GM19238 (cell line): ENCODE measurements around the gene SPATA32.
"Not testable (repeated sequence)": the region's sequence is repeated elsewhere in the genome, so short reads cannot be mapped to it uniquely, and the experiment has no call there.

ENCODE experiments used
- DNase-seq: peaks from one replicate; pipeline ENCODE4 v3.0.0; 2011; ENCODE audit warnings: low spot score; ENCODE audit not compliant: insufficient read length

Gene SPATA32, protein sequence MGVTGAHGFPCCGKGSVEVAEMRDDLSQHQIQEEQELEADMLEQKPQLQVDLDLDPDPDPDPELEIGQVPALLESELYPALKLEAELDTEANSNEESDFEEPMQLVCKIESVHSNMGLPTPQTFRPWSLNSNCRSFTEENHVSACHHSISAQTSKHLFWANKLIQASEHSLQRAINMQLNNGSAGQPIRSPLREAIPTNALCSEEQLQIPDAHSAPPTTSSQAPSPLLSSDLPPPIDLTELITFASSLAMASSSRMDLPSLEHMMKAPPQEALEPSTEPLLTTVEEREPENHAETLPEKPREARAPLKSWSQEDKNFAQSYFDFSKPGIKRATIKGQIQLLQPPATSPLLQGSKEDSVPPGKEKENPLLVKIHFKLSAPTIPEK

DNA sequence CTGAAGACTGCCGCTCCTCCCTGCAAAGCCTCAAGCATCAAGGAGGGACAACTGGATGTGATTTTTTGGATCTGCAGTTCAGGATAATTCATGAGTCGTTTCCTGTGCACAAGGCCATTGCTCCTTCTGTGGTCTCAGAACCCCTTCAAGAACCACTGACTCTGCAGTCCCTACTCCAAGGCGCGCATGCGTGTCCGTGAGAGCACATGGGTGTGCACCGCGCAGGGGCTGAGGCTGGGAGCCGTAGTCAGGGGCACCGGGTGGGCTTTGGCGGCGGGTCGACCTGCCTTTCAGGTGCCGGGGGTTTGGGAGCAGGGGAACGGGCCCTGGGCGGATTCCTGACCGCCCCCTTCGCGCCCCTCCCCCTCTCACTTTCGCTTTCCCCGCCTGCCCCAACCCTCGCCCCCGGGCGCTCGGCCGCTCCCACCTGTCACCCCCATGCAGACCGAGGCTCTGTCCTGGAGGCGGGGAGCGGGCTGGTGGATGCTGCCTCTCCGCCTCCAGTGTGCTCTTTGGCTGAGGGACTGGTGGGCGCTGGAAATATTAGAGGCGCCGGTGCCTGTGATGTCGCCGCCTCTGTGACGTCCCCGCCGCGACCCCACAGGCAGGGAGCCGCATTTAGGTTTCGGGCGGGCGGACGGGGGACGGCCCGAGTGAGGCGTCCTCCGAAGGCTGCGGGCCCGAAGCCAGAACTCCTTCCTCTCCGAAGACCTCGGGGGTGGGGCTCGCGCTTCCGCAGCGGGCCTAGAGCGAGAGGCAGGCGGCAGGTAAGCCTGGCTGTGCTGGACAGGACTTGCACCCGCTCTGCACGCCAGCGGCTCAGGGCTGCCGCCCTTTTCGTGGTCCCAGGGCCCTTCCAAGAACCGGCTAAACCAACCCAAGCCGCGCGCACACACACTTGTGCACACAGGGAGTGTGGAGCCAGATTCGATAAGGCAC lies at the start of gene SPATA32:
SPATA32 (minus strand) TSS at position 518 of the 939 bp plus-strand sequence; CDS start at position 440, 78 bp downstream.
- DNase-seq: peak; percentile 80

DNA sequence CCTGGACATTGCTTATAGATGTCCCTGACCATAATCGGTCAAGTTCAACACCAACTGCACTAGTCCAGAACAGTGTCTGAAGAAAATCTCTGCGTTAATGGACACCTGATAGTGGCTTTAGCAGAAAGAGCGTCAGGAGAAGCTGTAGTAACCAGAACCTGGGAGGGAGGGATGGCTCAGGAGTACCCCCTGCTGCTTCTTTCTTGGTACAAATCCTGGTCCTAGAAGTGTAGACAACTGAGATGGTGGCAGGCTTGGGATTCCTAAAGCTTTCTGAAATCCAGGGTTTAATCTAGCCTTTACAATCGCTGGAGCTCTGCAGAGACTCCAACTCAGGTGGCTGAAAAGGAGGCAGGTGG lies 49.5 kb upstream of the SPATA32 start:
- no peak for DNase-seq

DNA sequence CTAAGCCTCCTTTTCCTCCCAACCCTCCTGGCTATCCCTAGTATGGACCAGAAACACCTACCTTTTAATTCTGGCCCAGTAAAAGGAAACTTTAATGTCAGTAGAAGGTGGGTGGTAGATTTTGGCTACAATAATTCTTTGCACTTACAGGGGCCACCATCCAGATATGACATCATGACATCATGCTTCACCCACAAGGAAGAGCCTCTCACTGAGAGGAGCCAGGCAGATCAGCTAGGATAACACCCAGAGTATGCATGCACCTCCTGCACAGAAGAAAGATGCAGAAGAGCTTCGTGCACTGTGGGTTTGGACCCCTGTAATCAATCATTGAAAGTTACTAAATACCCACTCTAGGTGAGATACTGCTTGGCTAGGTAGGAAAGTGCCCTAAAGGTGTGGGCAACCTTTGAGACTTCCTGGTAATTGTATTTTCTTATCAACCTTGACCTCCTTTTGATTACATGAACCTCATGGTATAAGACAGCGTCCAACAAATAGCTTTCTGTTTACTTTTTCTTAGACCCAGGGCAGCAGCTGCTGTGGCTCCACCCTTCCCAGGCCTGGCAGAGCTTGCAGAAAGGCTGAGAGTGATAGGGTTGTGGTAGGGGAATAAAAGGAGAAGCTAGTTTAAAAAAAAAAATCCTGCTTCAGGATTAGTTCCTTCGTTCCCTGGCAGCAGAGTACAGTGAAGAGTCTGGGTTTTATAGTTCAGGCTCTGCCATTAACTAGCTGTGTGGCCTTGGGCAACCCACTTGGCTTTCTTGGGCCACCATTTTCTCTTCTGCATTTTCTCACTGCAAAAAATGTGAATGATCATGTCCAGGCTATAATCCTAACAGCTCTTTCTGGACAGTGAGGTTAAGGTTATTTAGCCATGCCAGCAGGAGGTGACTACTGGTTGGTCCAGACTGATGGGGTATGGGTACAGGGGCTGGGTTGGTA lies 48.8 kb upstream of the SPATA32 start:
- no peak for DNase-seq

DNA sequence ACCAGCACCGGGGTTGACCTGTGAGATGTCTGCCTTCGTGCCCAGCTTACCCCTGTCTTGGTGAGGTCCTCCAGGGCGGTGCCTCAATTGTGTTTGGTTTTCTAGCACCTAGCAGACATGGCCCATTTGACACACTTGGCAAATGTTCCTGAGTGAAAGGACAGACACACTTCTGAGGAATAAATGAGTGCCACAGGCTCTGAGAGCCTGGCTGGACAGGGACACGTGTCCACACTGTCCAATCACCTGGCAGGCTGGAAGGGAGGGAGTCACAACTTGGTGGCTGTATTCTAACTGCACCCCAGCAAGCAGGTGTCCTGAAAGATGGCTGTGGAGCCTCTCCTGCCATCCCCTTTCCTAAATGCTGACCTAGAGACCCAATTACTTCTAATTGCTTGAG lies 47.5 kb upstream of the SPATA32 start:
- no peak for DNase-seq

DNA sequence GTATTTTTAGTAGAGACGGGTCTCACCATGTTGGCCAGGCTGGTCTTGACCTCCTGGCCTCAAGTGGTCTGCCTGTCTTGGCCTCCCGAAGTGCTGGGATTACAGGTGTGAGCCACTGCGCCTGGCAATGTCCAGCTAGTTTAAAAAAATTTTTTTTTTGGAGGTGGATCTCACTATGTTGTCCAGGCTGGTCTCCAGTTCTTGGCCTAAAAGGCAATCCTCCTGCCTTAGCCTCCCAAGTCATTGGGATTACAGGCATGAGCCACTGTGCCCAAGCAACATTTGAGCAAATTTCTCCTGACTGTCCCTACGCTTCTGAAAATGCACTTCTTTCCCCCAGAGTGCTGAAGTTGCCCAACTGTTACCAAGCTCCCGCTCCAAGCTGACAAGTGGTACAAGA lies 46.9 kb upstream of the SPATA32 start:
- DNase-seq: no peak

DNA sequence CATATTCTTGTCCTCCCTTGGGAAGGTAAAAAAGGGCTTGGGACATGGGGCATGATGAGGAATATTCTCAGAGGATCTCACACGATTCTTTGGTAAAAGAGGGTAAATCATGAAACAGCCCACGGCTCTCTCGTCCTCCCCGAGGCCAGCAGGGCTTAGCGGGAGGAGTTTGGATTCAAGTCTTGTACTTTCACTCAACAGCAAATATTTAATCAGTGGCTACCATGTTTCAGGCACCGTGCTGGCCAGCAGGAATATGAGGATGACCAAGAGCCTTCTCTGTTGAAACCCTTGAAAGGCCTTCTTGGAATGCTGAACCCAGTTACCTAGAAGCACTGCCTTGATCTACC lies 46.1 kb upstream of the SPATA32 start:
- no peak for DNase-seq

DNA sequence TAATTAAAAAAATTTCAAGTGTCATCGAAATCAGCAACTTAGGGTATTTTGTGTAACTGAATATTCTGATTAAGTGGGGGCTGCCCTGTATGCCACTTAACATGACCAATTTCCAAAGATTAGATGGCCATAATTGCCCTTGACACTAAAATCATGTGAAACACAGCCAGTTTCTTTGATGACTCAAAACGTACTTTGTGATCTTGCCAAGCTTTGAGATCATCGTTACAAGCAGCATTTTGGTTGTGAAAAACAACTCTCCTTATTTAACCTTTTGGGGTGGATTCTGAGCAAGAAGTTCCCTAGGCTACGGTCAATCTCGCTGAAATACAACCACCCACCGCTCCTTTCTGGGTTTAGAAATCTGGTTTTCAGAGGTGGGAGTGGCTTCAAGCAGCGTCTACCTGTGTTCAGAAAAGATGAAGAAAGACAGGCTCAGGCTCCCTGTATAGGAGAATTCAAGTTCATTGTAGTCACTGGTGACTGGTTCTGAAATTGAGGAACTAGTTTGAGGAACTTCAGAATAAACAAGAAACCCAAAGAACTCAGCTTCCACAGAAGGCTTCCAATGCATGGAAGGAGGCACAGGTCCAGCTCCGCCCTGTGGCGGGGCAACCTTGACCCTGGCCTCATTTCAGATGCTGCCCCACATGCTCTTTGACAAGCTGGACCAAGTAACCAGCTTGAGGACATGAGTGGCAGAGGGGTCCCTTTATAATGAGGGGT lies 45.6 kb upstream of the SPATA32 start:
- no peak for DNase-seq

DNA sequence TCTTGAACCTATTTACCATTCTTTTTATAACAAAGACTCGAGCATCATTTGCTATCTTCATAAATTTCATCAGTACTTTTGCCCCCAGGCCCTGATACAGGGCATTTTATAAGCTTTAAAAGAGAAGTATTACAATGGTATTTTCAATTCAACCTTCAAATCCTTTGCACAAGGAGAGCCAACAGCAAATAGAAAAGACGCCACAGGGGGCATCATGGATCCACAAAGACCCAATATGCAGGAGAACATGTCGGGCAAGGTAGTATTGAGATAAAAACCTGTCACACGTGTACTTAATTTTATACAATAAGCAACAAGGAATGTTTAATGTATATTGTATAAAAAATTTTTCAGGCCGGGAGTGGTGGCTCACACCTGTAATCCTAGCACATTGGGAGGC lies 44.7 kb upstream of the SPATA32 start:
- DNase-seq: no peak

DNA sequence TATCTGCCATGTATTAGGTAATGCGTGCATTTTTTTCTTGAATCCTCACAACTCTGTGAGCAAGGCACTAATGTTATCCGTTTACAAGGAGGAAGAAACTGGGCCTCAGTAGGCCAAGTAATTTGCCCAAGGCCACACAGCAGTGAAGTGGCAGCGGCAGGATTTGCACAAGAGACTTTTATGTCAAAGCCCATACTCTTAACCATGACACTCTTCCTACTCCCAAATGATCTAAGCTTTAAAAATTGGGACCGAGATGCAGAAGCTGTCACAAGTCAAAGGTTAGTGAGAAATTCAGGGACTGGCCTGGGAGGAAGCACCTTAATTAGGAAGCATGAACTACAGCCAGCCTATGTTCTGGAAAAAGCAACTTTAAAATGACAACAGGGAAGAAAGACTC lies 44.2 kb upstream of the SPATA32 start:
- no peak for DNase-seq

DNA sequence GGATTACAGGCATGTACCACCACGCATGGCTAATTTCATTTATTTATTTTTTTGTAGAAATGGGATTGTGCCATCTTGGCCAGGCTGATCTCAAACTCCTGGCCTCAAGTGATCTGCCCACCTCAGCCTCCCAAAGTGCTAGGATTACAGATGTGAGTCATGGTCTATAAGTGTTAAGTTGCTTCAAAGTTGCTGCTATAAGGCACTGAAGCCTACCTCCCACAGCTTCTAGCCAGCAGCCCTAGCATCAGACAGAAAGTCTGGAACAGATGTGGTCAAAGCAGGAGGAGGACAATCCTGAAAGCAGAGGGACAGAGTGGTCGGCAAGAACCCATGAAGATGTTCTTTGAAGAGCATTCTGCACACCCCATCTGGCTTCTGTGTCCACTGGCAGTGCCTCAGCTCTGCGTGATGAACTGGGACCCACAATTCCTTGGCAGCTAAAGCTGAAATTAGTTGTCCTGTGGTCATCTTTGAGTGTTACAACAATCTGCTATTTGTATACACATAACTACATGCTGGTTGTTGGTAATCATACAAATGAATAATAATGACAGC lies 43.7 kb upstream of the SPATA32 start:
- no peak for DNase-seq

DNA sequence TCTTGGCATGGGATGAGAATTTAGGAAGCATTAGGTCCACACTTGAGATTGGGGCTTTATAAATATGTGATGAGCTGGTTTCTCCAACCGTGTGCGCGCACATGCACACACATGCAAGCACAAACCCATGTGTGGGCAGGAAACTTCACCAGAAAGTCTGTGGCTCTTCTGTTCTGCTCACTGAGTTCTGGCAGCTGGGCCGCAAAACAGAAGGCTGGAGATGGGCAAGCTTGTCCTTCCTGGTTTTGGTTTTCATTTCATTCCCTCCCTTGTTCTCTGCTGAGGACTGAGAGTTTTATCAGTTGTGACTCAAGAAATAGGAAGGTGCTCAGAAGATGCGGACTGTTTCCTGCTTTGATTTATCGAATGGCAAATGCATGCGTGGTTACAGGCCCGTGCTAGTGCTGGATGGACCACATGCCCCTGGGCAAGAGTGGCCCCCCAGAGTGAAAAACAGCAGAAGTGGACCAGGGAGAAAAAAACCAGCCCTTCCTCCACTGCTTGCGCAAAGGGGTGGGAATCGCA lies 40.8 kb upstream of the SPATA32 start:
- peak; percentile 42 for DNase-seq

DNA sequence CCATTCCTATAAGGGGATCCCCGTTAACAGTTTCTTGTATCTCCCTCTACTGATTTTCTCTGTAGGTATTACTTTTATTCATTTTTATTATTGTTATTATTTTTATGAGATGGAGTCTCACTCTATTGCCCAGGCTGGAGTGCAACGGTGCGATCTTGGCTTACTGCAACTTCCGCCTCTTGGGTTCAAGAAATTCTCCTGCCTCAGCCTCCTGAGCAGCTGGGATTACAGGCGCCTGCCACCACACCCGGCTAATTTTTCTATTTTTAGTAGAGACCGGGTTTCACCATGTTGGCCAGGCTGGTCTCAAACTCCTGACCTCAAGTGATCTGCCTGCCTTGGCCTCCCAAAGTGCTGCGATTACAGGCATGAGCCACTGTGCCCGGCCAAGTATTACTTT lies 40.3 kb upstream of the SPATA32 start:
- not testable (repeated sequence) for DNase-seq

DNA sequence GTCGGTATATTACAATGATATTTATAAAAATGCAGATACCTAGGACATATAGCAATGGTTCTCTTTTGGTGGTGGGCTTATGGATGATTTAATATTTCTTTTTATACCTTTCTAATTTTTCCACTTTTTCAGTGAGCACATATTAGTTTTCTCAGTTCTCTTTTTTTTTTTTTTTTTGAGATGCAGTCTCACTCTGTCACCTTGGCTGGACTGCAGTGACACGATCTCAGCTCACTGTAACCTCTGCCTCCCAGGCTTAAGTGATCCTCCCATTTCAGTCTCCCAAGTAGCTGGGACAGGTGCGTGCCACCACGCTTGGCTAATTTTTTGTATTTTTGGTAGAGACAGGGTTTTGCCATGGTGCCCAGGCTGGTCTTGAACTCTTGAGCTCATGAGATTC lies 39.8 kb upstream of the SPATA32 start:
- DNase-seq: no peak

DNA sequence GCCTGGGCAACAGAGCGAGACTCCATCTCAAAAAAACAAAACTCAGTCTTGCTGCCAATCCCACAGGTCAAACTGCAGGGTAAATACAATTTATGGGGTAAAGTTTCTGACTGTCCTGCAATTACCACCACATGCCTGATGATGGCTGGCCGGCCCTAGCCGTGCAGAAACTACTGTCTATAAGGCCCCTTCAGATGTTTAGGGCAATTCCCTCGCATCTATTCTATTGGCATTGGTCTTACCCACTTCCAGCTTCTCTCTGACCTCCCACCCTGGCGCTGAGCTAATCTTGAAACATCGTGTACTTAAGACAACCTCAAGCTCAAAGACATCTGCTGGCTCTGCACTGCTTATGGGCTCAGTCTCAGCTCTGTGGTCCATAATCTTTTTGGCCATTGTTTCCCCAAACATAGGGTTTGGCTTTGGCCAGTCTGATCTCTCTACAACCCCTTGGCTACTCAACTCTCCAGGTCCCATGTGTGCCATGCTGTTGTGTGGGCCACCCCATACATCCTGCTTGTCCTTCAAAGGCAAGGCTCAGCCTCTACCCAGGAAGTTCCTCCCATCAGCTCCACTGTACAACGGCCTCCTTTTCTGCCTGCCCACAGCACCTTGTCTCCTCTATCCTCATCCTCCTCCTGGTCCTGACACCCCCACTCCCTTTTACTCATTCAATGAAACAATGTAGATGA lies 38.3 kb upstream of the SPATA32 start:
- no peak for DNase-seq

DNA sequence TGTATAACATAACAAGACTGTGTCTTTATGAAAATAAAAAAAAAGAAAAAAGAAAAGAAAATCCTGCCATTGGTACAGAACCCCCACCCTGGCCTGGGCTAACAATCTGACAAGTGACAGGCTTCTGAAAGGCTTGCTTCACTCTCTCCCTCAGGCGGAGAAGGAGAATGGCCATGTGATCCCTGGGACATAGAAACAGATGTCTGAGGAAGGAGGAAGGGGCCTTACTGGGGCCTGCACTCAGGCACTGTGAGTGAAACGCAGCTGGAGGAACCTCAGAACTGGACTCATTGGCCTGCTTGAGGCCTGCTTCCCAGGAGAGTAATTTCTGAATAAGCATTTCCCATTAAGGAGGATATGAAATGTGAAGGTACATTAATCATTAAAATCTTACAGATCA lies 37.5 kb upstream of the SPATA32 start:
- DNase-seq: no peak

DNA sequence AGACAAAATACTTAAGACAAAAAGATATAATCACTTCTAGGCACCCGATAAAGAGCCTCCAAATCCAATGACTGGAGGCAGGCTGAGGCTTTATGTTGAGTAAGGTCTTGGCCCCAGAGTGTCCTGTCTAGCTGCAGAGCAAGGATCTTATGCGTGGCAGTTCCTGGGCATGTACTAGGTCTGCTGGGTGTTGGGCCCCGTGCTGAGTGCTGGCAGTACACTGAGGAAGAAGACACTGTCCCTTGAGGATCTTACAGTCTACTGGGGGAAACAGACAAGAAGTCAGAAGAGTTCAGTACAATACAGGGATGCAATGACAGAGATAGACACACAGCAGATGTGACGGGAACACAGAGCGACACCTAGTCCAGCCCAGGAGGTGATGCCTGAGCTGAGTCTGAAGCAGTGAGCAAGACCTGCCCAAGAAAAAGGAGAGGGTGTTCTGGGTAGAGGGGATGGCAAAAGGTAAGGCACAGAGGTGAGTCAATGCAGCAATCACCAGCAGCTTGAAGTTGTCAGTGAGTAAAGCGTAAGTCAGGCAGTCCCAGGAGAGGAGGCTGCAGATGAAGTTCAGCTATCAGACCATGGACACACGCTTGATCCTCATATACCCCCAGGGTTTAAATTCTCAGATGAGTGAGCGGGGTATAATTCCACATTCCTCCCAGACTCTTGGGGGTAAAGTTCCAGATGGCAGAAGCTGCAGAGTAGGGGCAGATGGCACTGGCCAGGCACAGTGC lies 36.8 kb upstream of the SPATA32 start:
- no peak for DNase-seq

DNA sequence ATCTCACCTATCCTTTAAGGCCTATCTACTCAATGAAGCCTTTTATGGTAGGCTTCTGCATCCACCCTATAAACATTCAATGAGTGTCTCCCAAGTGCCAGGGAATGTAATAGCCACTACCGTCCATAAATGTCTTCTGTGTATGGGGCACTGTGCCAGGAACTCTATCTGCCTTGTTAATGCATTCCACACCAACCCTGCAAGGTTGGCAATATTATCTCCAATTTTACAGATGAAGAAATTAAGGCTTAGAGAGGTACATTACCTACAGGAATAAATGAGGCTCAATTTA lies 34.9 kb upstream of the SPATA32 start:
- DNase-seq: no peak

DNA sequence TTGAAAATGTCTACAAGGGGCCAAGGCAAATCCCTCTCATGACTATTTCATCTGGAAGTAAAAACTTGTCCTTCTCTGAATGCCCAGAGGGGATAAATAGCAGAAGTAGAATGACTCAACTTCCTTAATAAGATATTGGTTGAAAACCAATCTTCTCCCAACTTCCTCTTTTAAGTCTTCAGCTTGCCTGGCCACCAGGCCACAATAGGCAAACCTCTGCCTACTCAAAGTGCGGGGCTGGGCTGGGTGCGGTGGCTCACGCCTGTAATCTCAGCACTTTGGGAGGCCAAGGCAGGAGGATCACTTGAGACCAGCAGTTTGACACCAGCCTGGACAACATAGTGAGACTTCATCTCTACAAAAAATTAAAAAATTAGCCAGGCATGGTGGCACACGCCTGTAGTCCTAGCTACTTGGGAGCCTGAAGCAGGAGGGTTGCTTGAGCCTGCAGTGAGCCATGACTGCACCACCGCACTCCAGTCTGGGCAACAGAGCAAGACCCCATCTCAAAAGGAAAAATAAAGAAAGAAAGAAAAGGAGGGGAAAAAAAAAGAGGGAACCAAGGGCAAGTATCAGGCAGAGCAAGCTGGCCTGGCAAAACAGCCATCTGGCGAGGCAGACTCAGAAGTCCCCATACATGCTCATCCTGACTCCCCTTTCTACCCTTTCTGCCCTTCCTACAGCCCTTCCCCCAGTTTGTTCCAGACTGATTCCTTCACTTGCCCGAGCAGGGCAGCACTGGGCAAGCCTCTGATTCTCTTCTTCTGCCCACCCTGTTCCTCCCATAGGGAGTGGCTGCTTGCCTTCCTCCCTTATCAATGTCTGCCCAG lies 34.3 kb upstream of the SPATA32 start:
- no peak for DNase-seq
